ENCODE measurements around the gene BAG3.

- TF ChIP-seq EZH2 (IDR thresholded peaks at IDR 0.05; ENCODE audit: insufficient read depth, poor library complexity, severe bottlenecking): no peak
- TF ChIP-seq EZH2phosphoT487 (IDR thresholded peaks at IDR 0.05; ENCODE audit: insufficient read depth, low read depth): no peak
Measured at GRCh38 chr10:119701861-119702260, 50.7 kb downstream of the BAG3 start.
